Fibroblast of mammary gland (primary cell): ENCODE results near the gene TEDC1.

Experiments
- DNase-seq: peaks from one replicate; pipeline ENCODE4 v3.0.0-alpha.2; 2010; ENCODE audit warnings: low read depth
- H3K4me3 ChIP-seq: 2 replicates; pipeline ENCODE4 v1.5.1; 2011; ENCODE audit warnings: low read depth, mild to moderate bottlenecking, low read length, moderate library complexity; ENCODE audit not compliant: control insufficient read depth
- TF ChIP-seq, protein P1 (sequence below): conservative IDR thresholded peaks from 2 replicates; pipeline ENCODE4 v1.5.1; 2011; ENCODE audit warnings: low read depth, low read length, inconsistent platforms; ENCODE audit not compliant: control insufficient read depth, insufficient read depth

TEDC1 gene

DNA sequence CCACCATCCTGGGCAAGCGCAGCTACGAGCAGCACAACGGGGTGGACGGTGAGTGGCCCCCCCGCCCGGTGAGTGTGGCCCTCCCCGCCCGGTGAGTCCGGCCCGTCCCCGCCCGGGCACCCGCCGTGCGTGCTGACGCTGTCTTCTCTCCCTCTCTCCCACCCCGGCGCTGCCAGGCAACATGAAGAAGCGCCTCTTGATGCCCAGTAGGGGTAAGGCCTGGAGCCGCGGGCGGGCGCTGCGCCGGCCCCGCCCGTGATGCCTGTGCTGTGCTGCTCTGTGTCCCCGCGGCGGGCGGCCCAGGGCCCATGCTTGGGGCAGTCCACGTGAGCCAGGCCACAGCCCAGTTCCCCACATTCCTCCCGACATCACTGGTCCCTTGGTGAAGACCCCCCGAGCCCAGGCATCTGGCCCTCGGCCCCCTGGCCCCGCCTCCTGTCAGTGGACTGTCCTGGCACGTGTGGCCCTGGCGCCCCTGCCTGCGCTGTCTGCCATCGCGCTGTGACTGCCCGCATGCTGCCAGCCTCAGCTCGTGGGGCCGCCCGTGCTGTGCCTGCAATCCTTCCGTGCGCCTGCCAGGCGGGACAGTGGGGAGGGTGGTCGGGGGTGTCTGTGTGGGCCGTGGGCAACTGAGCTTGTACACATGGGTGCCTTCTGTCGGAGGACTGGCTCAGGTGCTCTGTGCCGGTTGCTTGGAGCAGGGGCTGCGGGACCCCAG is 24.4 kb upstream of the TEDC1 start:
- no peak overlapping the region for H3K4me3 ChIP-seq
- no peak for DNase-seq
- TF ChIP-seq, protein P1, sequence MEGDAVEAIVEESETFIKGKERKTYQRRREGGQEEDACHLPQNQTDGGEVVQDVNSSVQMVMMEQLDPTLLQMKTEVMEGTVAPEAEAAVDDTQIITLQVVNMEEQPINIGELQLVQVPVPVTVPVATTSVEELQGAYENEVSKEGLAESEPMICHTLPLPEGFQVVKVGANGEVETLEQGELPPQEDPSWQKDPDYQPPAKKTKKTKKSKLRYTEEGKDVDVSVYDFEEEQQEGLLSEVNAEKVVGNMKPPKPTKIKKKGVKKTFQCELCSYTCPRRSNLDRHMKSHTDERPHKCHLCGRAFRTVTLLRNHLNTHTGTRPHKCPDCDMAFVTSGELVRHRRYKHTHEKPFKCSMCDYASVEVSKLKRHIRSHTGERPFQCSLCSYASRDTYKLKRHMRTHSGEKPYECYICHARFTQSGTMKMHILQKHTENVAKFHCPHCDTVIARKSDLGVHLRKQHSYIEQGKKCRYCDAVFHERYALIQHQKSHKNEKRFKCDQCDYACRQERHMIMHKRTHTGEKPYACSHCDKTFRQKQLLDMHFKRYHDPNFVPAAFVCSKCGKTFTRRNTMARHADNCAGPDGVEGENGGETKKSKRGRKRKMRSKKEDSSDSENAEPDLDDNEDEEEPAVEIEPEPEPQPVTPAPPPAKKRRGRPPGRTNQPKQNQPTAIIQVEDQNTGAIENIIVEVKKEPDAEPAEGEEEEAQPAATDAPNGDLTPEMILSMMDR = no peak

DNA sequence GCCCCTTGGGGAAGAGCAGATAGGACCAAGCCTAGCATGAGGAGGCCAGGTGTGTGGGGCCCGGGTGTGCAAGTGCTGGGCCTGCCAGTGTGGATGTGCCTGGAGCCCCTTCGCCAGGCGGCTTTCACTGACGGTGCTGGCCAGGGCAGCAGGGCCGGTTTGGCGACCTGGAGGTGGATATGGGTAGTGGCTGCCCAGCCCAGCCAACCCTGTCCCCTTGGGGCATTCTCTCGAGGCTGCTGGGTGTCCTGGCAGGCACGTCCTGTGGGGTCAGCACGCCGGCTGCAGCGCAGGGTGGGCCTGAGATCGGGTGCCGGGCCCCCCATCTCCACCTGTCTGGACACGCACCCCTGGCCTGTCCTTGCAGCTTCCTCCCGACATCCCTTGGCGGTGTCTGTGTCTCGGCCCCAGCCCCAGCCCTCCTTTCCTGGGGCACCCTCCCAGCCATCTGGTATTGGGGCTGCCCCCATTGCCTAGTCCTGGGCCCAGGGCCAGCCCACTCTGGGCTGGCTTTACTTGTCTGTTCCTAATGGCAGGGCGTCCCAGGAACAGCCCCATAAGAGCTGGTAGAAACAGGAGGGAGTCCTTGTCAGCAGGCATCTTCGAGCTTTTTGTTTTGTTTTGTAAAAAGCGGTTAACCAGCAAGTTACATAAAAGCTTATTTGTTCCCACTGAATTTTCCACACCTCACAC is 23.7 kb upstream of the TEDC1 start:
- TF ChIP-seq, protein P1 = no peak
- H3K4me3 ChIP-seq = no peak overlapping the region
- no peak for DNase-seq

DNA sequence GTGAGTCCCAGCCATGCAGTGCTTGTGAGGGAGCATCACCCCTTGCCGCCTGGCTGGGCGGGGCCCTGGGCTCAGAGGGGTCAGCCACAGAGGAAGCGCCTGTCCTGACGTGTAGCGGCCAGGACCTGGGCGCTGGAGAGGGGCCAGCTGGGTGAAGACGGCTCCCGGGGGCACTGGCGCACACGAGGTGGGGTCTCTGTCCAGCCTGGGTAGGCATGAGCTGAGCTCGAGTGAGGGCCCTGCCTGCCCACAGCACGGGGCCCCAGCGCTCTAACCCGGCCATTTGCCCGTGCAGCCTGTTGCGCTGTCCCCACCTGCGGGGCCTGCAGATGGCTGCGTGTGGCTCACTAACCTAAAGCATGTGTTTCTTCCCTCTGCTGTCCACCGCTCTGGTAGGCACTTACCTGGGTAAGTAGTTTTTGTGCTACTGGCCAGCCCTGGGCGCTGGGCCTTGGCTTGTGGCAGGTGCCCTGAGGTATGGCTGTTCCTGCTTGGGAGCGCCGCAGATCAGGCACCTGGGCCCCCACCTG is 23.0 kb upstream of the TEDC1 start:
- TF ChIP-seq, protein P1 = no peak
- H3K4me3 ChIP-seq = no peak overlapping the region
- no peak for DNase-seq

- TF ChIP-seq, protein P1 = no peak
- no peak for DNase-seq
- H3K4me3 ChIP-seq = no peak overlapping the region
These were observed 22.3 kb upstream of the TEDC1 start for GRCh38 chr14:105468621-105469241.

DNA sequence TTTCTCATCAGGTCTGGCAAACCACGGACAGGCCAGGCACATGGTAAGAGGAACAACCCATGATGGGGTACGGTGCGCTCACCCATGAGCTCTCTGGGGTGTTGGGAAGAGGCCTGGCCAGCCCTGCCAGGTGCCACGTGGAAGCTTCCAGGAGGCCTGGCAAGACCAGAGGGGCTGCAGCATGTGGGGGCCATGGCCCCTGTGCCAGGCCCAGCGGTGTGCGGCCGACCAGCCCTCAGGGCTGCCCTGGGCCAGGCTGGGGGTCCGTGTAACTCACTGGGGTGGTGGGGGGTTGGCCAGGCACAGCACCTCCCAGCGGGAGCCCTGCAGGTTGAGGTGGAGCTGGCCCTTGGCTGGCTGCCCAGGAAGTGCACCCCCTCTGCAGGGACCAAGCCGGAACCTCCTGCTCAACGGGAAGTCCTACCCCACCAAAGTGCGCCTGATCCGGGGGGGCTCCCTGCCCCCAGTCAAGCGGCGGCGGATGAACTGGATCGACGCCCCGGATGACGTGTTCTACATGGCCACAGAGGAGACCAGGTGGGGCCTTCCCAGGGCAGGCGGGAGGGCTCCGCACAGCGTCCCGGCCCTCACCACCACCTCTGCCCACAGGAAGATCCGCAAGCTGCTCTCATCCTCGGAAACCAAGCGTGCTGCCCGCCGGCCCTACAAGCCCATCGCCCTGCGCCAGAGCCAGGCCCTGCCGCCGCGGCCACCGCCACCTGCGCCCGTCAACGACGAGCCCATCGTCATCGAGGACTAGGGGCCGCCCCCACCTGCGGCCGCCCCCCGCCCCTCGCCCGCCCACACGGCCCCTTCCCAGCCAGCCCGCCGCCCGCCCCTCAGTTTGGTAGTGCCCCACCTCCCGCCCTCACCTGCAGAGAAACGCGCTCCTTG is 21.3 kb upstream of the TEDC1 start:
- TF ChIP-seq, protein P1 = no peak
- DNase-seq = no peak
- H3K4me3 ChIP-seq = no peak overlapping the region
